Activated naive CD8-positive, alpha-beta T cell treated with anti-CD3 and anti-CD28 coated beads, Interleukin-2, amount 10 ng/mL, durations not matched to agents 7 days and 5 days (primary cell): ENCODE measurements around the gene RPS2. TPM values are rescaled to one million over a fixed set of nuclear protein-coding genes. Genes with fewer than 3 reads are reported as not detected.
"Not testable (repeated sequence)": the region's sequence is repeated elsewhere in the genome, so short reads cannot be mapped to it uniquely, and the experiment has no call there.

Experiments used
- ATAC-seq: fragments of 150-1000 bp; cut with Tn5 transposase; one replicate; pipeline ENCODE4 v1.10.0; 2021; ENCODE audit warnings: low read depth, moderate library complexity
- POLR2A ChIA-PET: fragments of 350-600 bp; sonication (Branson Sonifier 250); formaldehyde crosslinking; loops from one replicate; lab custom pipeline; 2021; ENCODE audit warnings: antibody characterized with exemption; lab: Charles Lee
- DNase-seq: peaks from one replicate; pipeline ENCODE4 v3.0.0; 2021
- H3K27ac Mint-ChIP-seq: one replicate; pipeline ENCODE4 v1.8.0; 2022; ENCODE audit warnings: mild to moderate bottlenecking, mixed read lengths
- H3K27me3 Mint-ChIP-seq: one replicate; pipeline ENCODE4 v1.8.0; 2022; ENCODE audit warnings: mild to moderate bottlenecking, moderate library complexity, mixed read lengths
- H3K36me3 Mint-ChIP-seq: one replicate; pipeline ENCODE4 v1.8.0; 2021; ENCODE audit warnings: mild to moderate bottlenecking, mixed read lengths
- H3K4me1 Mint-ChIP-seq: one replicate; pipeline ENCODE4 v1.8.0; 2021; ENCODE audit warnings: mixed read lengths
- H3K4me3 Mint-ChIP-seq: one replicate; pipeline ENCODE4 v1.8.0; 2022; ENCODE audit warnings: mild to moderate bottlenecking, moderate library complexity, mixed read lengths
- H3K9me3 Mint-ChIP-seq: one replicate; pipeline ENCODE4 v1.8.0; 2021; ENCODE audit warnings: mixed read lengths
- total RNA-seq, 2 experiments: library from RNA; stranded (reverse); gene quantifications; one replicate each; pipeline ENCODE4 v1.2.3, GENCODE V29; 2021

The RPS2 gene
- total RNA-seq, 2 experiments from 2014 or later, result 2,404 to 2,409 TPM

DNA sequence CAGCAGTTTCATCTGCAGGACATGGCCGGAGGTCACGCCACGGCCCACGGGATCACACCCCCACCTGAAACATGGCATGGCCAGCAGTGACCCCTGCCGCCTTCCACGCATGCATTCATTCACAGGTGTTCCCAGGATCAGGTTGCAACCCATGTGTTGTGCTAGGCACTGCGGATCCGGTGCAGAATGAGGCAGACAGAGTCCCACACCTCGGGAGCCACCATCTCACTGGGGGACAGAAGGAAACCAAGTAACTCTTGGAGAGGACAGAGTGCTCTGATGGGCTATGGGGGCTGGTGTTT, 17.3 kb downstream of the RPS2 start:
- H3K27me3 Mint-ChIP-seq, result no peaks in the 10 kb centered on the region
- POLR2A ChIA-PET, result no interaction called here
- ATAC-seq, result no peak

DNA sequence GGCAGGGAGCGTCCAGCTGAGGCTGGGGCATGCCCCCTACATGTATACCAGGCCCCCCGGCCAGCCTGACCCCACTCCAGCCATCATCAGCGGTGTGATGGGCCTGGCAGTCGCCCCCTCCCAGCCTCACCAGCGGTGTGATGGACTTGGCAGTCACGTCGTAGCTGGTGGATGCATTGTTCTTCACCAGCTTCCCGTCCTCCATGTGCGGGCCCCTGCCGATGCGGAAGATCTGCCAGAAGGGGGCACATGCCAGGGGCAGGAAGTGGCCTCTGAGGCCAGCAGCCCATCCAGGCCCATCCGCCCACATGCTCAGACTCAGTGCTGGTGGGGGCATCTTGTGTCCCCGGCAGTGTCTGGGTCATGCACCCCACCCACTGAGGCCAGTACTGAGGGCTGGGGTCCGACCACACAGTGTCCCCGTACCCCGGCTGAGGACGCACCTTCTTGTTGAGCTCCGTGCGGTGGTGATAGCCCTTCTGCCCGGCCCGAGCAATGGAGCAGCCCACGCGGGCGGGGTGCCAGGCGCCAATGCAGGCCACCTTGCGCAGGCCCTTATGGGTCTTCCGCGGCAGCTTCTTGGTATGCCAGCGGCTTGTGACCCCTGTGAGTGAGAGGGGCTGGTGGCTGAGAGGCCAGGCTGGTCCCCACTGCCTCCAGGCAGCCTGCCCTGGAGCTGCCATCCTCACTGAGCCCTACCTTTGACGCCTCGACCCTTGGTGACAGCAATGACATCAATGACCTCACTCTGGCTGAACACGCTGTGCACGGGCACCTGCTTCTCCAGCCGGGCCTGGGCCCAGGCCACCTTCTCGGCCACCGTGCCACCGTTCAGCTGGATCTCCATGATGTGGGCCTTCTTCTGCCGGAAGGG, 17.9 kb downstream of the RPS2 start:
- H3K27ac Mint-ChIP-seq, result no peak overlapping the region

More for the DNA sequence above, 17.3 kb downstream of the RPS2 start:
- Mint-ChIP-seq H3K4me1 (peaks cover 7% of the 10 kb centered on the region), H3K9me3 (no peaks in the 10 kb centered on the region), H3K36me3 (no peaks in the 10 kb centered on the region), H3K4me3 (no peak overlapping the region), H3K27ac (no peak overlapping the region)
- no peak for DNase-seq

DNA sequence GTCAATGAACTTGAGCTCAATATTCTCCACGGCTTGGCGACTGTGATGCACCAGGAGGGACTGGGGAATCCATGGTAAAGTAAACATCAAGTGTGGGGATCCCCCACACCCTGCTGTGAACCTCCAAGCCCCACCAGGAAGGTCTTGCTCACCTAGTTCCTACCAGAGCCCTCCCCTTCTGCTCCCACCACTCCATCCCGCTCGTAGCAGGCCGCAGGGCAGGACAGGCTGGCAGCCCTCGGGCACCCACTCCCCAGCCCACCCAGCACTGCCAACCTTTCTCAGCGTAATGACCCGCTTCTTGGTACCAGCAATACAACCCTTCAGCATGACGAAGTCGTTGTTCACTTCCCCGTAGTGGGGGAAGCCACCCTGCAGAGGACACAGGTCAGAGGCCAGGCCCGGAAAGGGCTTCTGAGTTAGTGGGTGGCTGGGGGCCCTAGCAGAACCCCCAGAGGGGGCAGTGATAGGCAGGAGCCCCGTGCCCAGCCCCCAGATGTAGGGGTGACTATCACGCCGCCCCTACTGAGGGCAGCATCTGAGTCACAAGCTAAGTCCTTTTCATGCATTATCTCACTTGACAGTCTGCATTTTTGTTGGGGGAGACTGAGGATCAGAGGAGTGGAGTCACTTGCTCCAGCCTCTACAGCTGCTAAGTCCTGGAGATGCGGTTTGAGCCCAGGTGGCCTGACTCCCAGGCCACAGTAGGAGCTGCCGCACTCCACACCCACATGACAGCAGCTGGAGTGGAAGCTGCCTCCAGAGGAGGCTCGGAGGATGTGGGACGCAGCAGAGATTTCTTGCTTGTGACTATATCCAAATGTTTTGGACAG, 18.9 kb downstream of the RPS2 start:
- Mint-ChIP-seq H3K27ac (no peak overlapping the region), H3K4me3 (no peak overlapping the region), H3K36me3 (no peaks in the 10 kb centered on the region), H3K27me3 (no peaks in the 10 kb centered on the region), H3K4me1 (peaks cover 10% of the 10 kb centered on the region), H3K9me3 (no peaks in the 10 kb centered on the region)
- ATAC-seq (no peak), DNase-seq (no peak)
- POLR2A ChIA-PET, result interaction anchor here (1.8 kb wide), 1 partner anchor 19 kb away, joined by 10 read pairs; the partner anchor contains the start of gene RPS2

More for the DNA sequence above, 17.9 kb downstream of the RPS2 start:
- POLR2A ChIA-PET, result interaction anchor here (1.8 kb wide), 1 partner anchor 18 kb away, joined by 10 read pairs; the partner anchor contains the start of gene RPS2
- Mint-ChIP-seq H3K36me3 (no peaks in the 10 kb centered on the region), H3K9me3 (no peaks in the 10 kb centered on the region), H3K27me3 (no peaks in the 10 kb centered on the region), H3K4me1 (peaks cover 10% of the 10 kb centered on the region), H3K4me3 (no peak overlapping the region)
- DNase-seq, result no peak
- ATAC-seq, result no peak

DNA sequence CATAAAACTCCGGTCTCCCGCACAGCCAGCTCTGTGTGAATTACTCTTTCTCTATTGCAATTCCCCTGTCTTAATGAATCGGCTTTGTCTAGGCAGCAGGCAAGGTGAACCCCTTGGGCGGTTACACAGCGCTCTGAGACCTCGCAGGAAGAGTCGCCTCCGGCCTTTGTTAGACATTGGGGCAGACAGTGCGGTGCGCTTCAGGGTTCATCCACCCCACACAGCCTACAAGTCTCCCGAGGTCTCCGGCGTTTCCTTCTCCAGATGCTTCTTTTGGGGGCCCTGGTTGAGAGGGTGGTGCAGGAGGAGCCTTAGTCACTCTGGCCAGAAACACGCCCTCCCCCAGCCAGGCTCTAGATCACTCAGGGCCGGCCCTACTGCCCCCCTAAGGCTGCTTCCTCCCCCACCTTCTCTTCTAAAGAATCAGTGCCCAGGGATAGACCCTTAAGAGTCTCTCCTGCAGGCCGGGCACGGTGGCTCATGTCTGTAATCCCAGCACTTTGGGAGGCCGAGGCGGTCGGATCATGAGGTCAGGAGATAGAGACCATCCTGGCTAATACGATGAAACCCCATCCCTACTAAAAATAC, 19.9 kb downstream of the RPS2 start:
- DNase-seq (no peak), ATAC-seq (no peak)
- Mint-ChIP-seq H3K4me1 (peaks cover 10% of the 10 kb centered on the region), H3K27ac (no peak overlapping the region), H3K4me3 (peak overlapping the region; percentile 21), H3K9me3 (no peaks in the 10 kb centered on the region), H3K36me3 (no peaks in the 10 kb centered on the region), H3K27me3 (no peaks in the 10 kb centered on the region)
- POLR2A ChIA-PET, result interaction anchor here (0.7 to 1.9 kb wide), 2 partner anchors 16 to 36 kb away, joined by 3 to 4 read pairs; no protein-coding TSS in a partner anchor

DNA sequence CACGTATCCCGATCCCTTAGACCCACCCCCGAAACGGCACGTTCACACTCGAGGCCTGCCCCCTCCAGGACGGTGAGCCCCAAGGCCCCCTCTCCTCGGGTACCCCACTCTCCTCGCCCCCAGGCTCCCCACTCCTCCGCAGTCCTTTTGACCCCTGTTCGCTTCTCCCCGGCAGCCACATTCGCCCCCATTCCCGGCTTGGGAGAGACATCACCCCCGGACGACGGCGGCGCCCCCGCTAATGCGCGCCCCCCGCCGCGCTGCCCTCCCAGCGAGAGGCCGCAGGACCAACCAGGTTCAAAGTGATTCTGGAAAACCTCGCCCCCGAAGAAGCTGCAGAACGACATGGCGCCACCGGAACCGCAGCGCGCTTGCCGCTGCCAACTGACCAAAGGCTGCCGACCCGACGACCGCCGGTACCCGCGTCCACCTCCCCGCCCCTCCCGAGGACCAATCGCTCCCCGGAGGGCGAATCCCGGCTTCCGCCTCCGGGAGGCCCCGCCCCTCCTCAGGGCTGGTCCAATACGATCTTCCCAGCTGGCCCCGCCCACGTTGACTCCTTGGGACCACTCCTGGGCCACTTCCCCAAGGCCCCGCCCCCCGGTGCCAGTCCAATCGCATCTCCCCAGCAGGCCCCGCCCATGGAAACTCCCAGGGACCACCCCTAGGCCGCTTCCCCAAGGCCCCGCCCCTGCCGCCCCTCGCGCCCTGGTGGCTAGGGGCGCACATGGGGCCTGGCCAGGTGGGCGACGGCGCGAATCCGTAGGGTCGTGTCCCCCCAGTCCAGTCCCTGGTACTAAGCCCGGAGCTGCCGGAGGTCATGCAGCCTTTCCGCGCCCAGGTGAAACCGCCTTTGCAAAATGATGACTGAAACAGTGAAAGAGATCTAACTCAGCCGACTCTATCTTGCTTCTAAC, 21.6 kb downstream of the RPS2 start, which contains the start of gene MSRB1:
MSRB1 (minus strand) TSS at position 390 of the 917 bp plus-strand sequence; CDS start at position 347, 43 bp downstream.
- no peaks in the 10 kb centered on the region for H3K9me3 Mint-ChIP-seq
- peak within 1 kb of the TSS; percentile 85 for H3K4me3 Mint-ChIP-seq
- peak; percentile 100 for DNase-seq
- no peaks in the 10 kb centered on the region for H3K36me3 Mint-ChIP-seq
- POLR2A ChIA-PET, result interaction anchor here (0.6 to 3.2 kb wide), 5 partner anchors 14 to 271 kb away, joined by 3 to 30 read pairs (median 4); partner anchors contain the start of genes NDUFB10, RNF151 and RPS2
- peak within 1 kb of the TSS; percentile 69 for H3K27ac Mint-ChIP-seq
- H3K27me3 Mint-ChIP-seq, result no peaks in the 10 kb centered on the region
- ATAC-seq, result peak; percentile 95
- peaks cover 10% of the 10 kb centered on the region for H3K4me1 Mint-ChIP-seq

DNA sequence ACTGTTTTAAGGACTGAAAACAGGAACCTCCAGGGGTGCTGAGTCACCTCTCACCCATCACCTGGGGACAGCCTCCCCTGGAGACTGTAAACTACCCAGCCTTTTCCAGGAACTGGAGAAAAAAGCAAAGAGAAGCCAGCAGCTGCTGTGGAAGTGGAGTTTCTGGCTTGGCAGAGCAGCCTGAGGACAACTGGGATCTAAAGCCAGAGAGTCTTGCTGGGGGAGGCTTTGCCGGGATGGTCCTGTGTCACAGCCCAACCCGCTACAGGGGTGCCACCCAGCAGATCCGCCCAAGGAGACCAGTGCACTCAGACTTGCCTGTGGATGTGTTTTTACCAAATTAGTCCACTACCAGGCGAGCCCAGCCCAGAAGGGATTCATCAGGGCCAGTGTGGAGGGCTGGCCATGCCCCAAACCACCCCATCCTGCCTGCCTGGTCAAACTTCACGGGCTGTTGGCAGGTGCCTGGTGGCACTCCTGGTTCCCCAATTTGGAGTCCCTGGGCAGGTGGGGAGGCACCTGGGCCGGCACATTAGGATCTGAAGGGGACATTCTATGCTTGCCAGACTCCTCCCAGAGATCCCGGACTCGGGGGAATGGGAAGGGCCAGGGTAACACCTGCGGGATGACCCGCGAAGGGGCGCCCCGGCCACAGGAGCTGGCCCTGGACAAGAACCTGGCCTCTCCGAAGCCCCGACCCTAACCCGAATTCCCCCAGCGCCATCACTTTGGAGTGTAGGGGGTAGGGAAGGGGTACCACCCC, 22.4 kb downstream of the RPS2 start:
- Mint-ChIP-seq H3K4me3 (peak overlapping the region; percentile 85), H3K36me3 (no peaks in the 10 kb centered on the region), H3K27ac (peak overlapping the region; percentile 64), H3K9me3 (no peaks in the 10 kb centered on the region), H3K4me1 (peaks cover 10% of the 10 kb centered on the region), H3K27me3 (no peaks in the 10 kb centered on the region)
- DNase-seq (no peak), ATAC-seq (no peak)
- POLR2A ChIA-PET, result interaction anchor here (1.0 to 3.2 kb wide), 4 partner anchors 13 to 116 kb away, joined by 3 to 30 read pairs (median 6); partner anchors contain the start of genes NDUFB10, RNF151 and RPS2

DNA sequence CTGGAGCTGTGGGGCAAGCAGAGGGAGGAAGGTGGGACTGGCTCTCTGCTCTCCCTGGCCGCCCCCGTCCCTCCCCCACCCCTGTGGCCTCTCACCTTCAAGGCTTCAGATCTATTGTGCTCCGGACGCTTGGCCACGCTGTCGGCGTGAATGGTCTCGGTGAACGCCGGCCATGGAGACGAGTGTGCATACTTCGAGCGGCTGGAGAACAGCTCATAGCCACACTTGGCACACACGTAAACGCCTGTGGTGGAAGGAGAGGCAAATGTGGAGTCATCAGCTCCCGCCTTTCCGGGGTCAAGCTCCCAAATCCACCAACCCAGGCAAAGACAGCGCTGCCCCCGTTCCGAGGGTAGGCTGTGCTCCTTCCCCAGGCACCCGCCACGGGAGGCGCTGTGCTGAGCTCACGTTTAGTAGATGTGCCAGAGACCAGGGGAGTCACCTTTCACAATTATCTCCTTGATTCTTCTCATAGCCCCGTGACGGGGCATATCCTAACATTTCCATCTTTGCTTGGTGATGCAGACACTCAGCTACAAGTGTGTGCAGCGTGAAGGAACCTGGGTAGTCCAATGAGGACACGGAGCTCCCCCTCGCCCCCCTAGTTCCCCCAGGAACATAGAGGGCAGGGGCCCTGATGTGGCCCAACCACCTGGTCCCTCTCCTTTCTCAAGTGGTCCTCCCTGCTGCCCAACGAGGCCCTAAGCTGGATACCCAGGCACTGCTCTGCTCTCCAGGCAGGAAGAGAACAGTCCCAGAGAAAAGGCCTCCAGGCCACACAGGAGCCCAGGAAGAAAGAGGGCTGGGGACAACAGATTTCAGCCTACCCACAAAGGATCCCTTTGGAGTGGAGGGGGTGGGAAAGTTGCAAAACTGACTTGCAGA, 23.2 kb downstream of the RPS2 start:
- Mint-ChIP-seq H3K36me3 (no peaks in the 10 kb centered on the region), H3K4me3 (peak overlapping the region; percentile 85), H3K4me1 (peaks cover 10% of the 10 kb centered on the region), H3K27me3 (no peaks in the 10 kb centered on the region), H3K9me3 (no peaks in the 10 kb centered on the region), H3K27ac (no peak overlapping the region)
- no peak for ATAC-seq
- POLR2A ChIA-PET, result interaction anchor here (0.6 to 3.2 kb wide), 3 partner anchors 24 to 115 kb away, joined by 3 to 30 read pairs (median 3); partner anchors contain the start of genes RNF151 and RPS2
- no peak for DNase-seq

DNA sequence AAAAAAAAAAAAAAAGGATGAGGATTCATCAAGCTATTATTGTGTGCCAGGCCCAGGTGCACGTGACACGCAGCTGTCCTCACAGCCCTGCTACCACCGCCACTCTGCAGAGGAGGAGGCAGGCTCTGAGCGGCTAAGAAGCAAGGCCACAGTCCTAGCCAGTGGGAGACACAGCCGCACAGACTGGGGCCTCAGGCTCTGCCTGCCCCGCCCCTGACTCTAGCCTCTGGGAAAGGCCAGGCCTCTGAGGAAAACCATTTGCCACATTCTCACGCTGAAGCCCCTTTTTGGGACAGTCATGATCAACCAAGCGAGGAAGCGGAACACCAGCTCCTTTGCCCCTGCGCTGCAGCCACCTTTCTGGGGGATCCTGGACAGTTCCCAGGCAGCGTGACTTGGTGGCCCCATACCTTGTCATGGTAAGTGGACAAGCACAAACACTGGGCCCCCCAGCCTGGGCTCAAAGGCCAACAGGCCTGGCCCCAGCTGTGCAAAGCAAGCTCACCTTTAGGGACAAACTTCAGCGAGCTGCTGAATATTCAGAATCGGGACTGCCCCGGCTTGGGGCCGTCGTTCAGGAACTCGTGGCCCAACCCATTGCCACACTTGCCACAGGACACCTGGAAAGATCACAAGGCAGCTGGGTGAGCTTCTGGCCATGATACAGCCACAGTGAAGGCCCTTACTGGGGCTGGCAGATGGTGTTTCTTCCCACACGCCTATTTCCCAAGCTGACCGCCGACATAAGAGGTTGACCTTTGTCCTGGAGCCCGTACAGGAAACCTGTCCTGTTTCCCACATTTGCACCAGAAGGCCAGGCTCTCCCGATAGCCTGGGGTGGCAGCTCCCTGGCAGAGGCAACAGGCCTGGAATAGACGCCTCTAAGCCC, 24.1 kb downstream of the RPS2 start:
- no peak overlapping the region for H3K4me3 Mint-ChIP-seq

DNA sequence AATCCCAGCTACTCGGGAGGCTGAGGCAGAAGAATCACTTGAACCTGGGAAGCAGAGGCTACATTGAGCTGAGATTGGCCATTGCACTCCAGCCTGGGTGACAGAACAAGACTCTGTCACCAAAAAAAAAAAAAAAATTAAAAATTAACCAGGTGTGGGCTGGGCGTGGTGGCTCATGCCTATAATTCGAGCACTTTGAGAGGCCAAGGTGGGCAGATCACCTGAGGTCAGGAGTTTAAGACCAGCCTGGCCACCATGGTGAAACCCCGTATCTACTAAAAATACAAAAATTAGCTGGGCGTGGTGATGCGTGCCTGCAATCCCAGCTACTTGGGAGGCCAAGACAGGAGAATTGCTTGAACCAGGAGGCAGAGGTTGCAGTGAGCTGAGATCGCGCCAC, 24.8 kb downstream of the RPS2 start:
- DNase-seq, H3K36me3 Mint-ChIP-seq, ATAC-seq, H3K4me1 Mint-ChIP-seq, H3K9me3 Mint-ChIP-seq, H3K27me3 Mint-ChIP-seq, H3K4me3 Mint-ChIP-seq, H3K27ac Mint-ChIP-seq: not testable (repeated sequence)
- POLR2A ChIA-PET, result interaction anchor here (1.0 kb wide), 1 partner anchor 216 kb away, joined by 3 read pairs; the partner anchor contains the start of gene TRAF7

More for the DNA sequence above, 24.1 kb downstream of the RPS2 start:
- ATAC-seq (no peak), DNase-seq (no peak)
- H3K4me1 Mint-ChIP-seq, result peaks cover 10% of the 10 kb centered on the region
- H3K36me3 Mint-ChIP-seq, result no peaks in the 10 kb centered on the region
- POLR2A ChIA-PET, result interaction anchor here (1.0 to 3.2 kb wide), 3 partner anchors 25 to 215 kb away, joined by 3 to 30 read pairs (median 3); partner anchors contain the start of genes RNF151, RPS2 and TRAF7
- H3K27ac Mint-ChIP-seq, result no peak overlapping the region
- H3K27me3 Mint-ChIP-seq, result no peaks in the 10 kb centered on the region
- no peaks in the 10 kb centered on the region for H3K9me3 Mint-ChIP-seq

DNA sequence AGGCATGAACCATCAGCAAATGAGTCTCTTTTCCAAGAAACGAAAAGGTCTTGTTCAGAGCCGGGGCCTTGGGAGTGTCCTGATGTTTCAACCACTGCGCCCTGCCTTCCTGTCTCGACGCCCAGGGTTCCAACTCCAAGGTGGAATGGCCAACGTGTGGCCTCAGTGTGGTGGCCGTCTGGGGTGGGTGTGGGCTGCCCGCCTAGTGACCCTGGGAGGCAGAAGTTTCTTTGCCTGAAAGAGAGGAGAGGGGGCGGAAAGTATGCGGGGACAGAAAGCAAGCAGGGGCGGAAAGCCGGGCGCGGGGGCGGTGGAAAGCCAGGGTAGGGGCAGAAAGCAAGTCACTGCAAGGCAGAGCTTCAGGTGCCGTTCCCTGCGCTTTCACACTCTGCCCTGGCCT, 25.7 kb downstream of the RPS2 start:
- DNase-seq, result no peak
- no peak overlapping the region for H3K4me3 Mint-ChIP-seq
- no peaks in the 10 kb centered on the region for H3K9me3 Mint-ChIP-seq

More for the DNA sequence above, 25.7 kb downstream of the RPS2 start:
- Mint-ChIP-seq H3K36me3 (no peaks in the 10 kb centered on the region), H3K27ac (no peak overlapping the region), H3K27me3 (no peaks in the 10 kb centered on the region), H3K4me1 (peaks cover 7% of the 10 kb centered on the region)
- POLR2A ChIA-PET, result no interaction called here
- no peak for ATAC-seq
